NCI-H2196 (cell line): ENCODE measurements around the gene IFNA14.
"Not testable (repeated sequence)": the region's sequence is repeated elsewhere in the genome, so short reads cannot be mapped to it uniquely, and the experiment has no call there.

Source experiments
- DNase-seq: peaks from one replicate; lab custom pipeline; 2025; ENCODE audit not compliant: unreplicated experiment; lab: John Stamatoyannopoulos, UW

The IFNA14 gene

GRCh38 chr9:21217211-21217610 is 22.6 kb downstream of the IFNA14 start, which contains the start of gene IFNA16:
Gene IFNA16 (minus strand): TSS chr9:21217311. CDS start chr9:21217305, 6 bp downstream.
- not testable (repeated sequence) for DNase-seq

GRCh38 chr9:21213411-21214326 is 26.1 kb downstream of the IFNA14 start:
- not testable (repeated sequence) for DNase-seq

GRCh38 chr9:21212160-21212559 is 27.6 kb downstream of the IFNA14 start:
- DNase-seq = not testable (repeated sequence)

- DNase-seq = not testable (repeated sequence)
Measured at GRCh38 chr9:21210782-21211181, 29.0 kb downstream of the IFNA14 start.

GRCh38 chr9:21210311-21210710 is 29.5 kb downstream of the IFNA14 start:
- no peak for DNase-seq

GRCh38 chr9:21207043-21207442 is 32.8 kb downstream of the IFNA14 start, which contains the start of gene IFNA10:
Gene IFNA10 (minus strand): TSS chr9:21207143. CDS start chr9:21207097, 46 bp downstream.
- not testable (repeated sequence) for DNase-seq

- no peak for DNase-seq
Measured at GRCh38 chr9:21205204-21205603, 34.6 kb downstream of the IFNA14 start.

GRCh38 chr9:21202105-21202504 is 37.7 kb downstream of the IFNA14 start, which contains the start of gene IFNA7:
Gene IFNA7 (minus strand): TSS chr9:21202205. CDS start chr9:21202165, 40 bp downstream.
- DNase-seq = not testable (repeated sequence)

- not testable (repeated sequence) for DNase-seq
Measured at GRCh38 chr9:21194867-21195776, 44.7 kb downstream of the IFNA14 start.
